Motor neuron (in vitro differentiated cells): ENCODE measurements around the gene LMF1. TPM values are rescaled to one million over a fixed set of nuclear protein-coding genes. Genes with fewer than 3 reads are reported as not detected.

ENCODE experiments used
- ATAC-seq, 8 experiments: fragments of 200-7000 bp; cut with Tn5 transposase; replicated peaks in 6 of 8; 2 replicates each; pipeline ENCODE4 v1.8.0; 2021; ENCODE audit warnings: mild to moderate bottlenecking in 8 of 8, moderate library complexity in 8 of 8
- H3K27ac ChIP-seq, 2 donors: fragments of 250-450 bp; sonication (Bioruptor Pico); 2 replicates each; pipeline ENCODE4 v1.9.0; 2021; ENCODE audit warnings: antibody characterized with exemption in 2 of 2, mild to moderate bottlenecking in 2 of 2, moderate library complexity in 1 of 2
- H3K4me1 ChIP-seq, 2 donors: fragments of 250-450 bp; sonication (Bioruptor Pico); replicated peaks in 1 of 2; 2 replicates each; pipeline ENCODE4 v1.6.1; 2021; ENCODE audit warnings: antibody characterized with exemption in 2 of 2, mild to moderate bottlenecking in 2 of 2, moderate library complexity in 1 of 2
- H3K4me3 ChIP-seq, 5 donors: fragments of 250-450 bp; sonication (Bioruptor Pico); 2 replicates each; pipeline ENCODE4 v1.9.0; 2021; ENCODE audit warnings: antibody characterized with exemption in 5 of 5, mild to moderate bottlenecking in 5 of 5, moderate library complexity in 4 of 5
- WGBS, 10 experiments: fragments of 450-650 bp; shearing (Covaris generic); methylation state at CpG; one replicate each; pipeline ENCODE4 v1.0.0; 2022; 5-methylcytosine and 5-hydroxymethylcytosine counted together
- in situ Hi-C, 9 experiments: fragments of 400-800 bp; cut with MboI; loops; one replicate each; pipeline ENCODE4 v1.15.0; 2021; ENCODE audit warnings: low sequenced_read_pairs in 9 of 9, low pct_unique_long_range_greater_than_20kb in 2 of 9; ENCODE audit not compliant: unreplicated experiment in 9 of 9
- total RNA-seq, 8 experiments: library from RNA; unstranded; fragments of 300-600 nt; gene quantifications; 2 replicates each; pipeline versions ENCODE4 v1.2.3 to v1.2.4, GENCODE V29; 2022

Gene LMF1
- total RNA-seq, 8 experiments from 2014 or later, result 5.1 to 20.0 (median 9.2) TPM

GRCh38 chr16:853306-853705 is 117.5 kb downstream of the LMF1 start:
- Histone ChIP-seq H3K4me1 (no peaks in the 10 kb centered on the region), H3K4me3 (no peak overlapping the region), H3K27ac (no peak overlapping the region)
- in situ Hi-C loops, result no loop called here
- no peak for ATAC-seq
- WGBS, 10 experiments, result 60 to 100% methylated on average over 1 of the region's 11 CpGs; no CpG with 5 or more reads in 8 of the 10 experiments

- in situ Hi-C loops, result no loop called here
- Histone ChIP-seq H3K4me3 (no peak overlapping the region), H3K4me1 (no peaks in the 10 kb centered on the region), H3K27ac (no peak overlapping the region)
- WGBS, 10 experiments, result 80 to 93% methylated on average over 2 to 3 of the region's 32 CpGs; no CpG with 5 or more reads in 8 of the 10 experiments
- peak in 3 of 8 experiments; percentile 11 to 19 (median 16) for ATAC-seq
These were observed 118.2 kb downstream of the LMF1 start for GRCh38 chr16:852451-853185.

- 100% methylated on average over 1 of the region's 17 CpGs; no CpG with 5 or more reads in 9 of the 10 experiments for WGBS, 10 experiments
- Histone ChIP-seq H3K27ac (no peak overlapping the region), H3K4me1 (no peaks in the 10 kb centered on the region), H3K4me3 (no peak overlapping the region)
- in situ Hi-C loops, result no loop called here
- no peak for ATAC-seq
These were observed 118.9 kb downstream of the LMF1 start for GRCh38 chr16:851871-852270.

GRCh38 chr16:851209-851810 is 119.5 kb downstream of the LMF1 start:
- Histone ChIP-seq H3K27ac (no peak overlapping the region), H3K4me3 (no peak overlapping the region), H3K4me1 (no peaks in the 10 kb centered on the region)
- WGBS, 10 experiments, result 72 to 100% (median 80%) methylated on average over 1 to 4 of the region's 11 CpGs; no CpG with 5 or more reads in 7 of the 10 experiments
- in situ Hi-C loops, result no loop called here
- ATAC-seq, result peak in 1 of 8 experiments; percentile 4

GRCh38 chr16:850668-851067 is 120.1 kb downstream of the LMF1 start:
- in situ Hi-C loops, result no loop called here
- ATAC-seq, result no peak
- no peak overlapping the region for H3K4me3 ChIP-seq
- no peaks in the 10 kb centered on the region for H3K4me1 ChIP-seq
- H3K27ac ChIP-seq, result no peak overlapping the region
- 82 to 100% (median 90%) methylated on average over 1 to 20 of the region's 31 CpGs; no CpG with 5 or more reads in 3 of the 10 experiments for WGBS, 10 experiments

- WGBS, 10 experiments, result 29 to 100% (median 86%) methylated on average over 1 to 16 of the region's 44 CpGs; no CpG with 5 or more reads in 2 of the 10 experiments
- no peaks in the 10 kb centered on the region for H3K4me1 ChIP-seq
- no peak overlapping the region for H3K27ac ChIP-seq
- in situ Hi-C loops, result no loop called here
- ATAC-seq, result no peak
- no peak overlapping the region for H3K4me3 ChIP-seq
These were observed 122.1 kb downstream of the LMF1 start for GRCh38 chr16:848510-849253.

GRCh38 chr16:847681-848445 is 122.9 kb downstream of the LMF1 start:
- WGBS, 10 experiments, result 40 to 100% (median 93%) methylated on average over 2 to 7 of the region's 33 CpGs; no CpG with 5 or more reads in 4 of the 10 experiments
- in situ Hi-C loops, result no loop called here
- peaks cover 3% of the 10 kb centered on the region in 2 donors for H3K4me1 ChIP-seq
- no peak for ATAC-seq
- no peak overlapping the region for H3K27ac ChIP-seq
- H3K4me3 ChIP-seq, result no peak overlapping the region

- H3K4me3 ChIP-seq, result no peak overlapping the region
- in situ Hi-C loops, result no loop called here
- H3K4me1 ChIP-seq, result peaks cover 10% of the 10 kb centered on the region in 2 donors
- no peak for ATAC-seq
- H3K27ac ChIP-seq, result no peak overlapping the region
- 54 to 100% (median 86%) methylated on average over 2 to 4 of the region's 10 CpGs; no CpG with 5 or more reads in 6 of the 10 experiments for WGBS, 10 experiments
These were observed 123.6 kb downstream of the LMF1 start for GRCh38 chr16:847151-847550.

- peaks cover 16 to 22% of the 10 kb centered on the region in 2 donors for H3K4me1 ChIP-seq
- ATAC-seq, result no peak
- WGBS, 10 experiments, result 31 to 95% (median 81%) methylated on average over 2 to 13 of the region's 26 CpGs; no CpG with 5 or more reads in 4 of the 10 experiments
- no peak overlapping the region for H3K27ac ChIP-seq
- H3K4me3 ChIP-seq, result no peak overlapping the region
- in situ Hi-C loops, result no loop called here
These were observed 125.4 kb downstream of the LMF1 start for GRCh38 chr16:845351-845745.

- H3K4me1 ChIP-seq, result peaks cover 16 to 25% of the 10 kb centered on the region in 2 donors
- WGBS, 10 experiments, result 87 to 100% (median 91%) methylated on average over 1 to 20 of the region's 48 CpGs; no CpG with 5 or more reads in 3 of the 10 experiments
- in situ Hi-C loops, result no loop called here
- no peak for ATAC-seq
- no peak overlapping the region for H3K27ac ChIP-seq
- H3K4me3 ChIP-seq, result no peak overlapping the region
These were observed 126.0 kb downstream of the LMF1 start for GRCh38 chr16:844638-845350.

GRCh38 chr16:843771-844170 is 127.0 kb downstream of the LMF1 start:
- in situ Hi-C loops, result no loop called here
- WGBS, 10 experiments, result no CpG with 5 or more reads among the region's 20 CpGs
- Histone ChIP-seq H3K4me1 (peaks cover 16 to 25% of the 10 kb centered on the region in 2 donors), H3K4me3 (no peak overlapping the region), H3K27ac (no peak overlapping the region)
- ATAC-seq, result no peak
